ENCODE data around the gene ALOX12B. TPM values are rescaled to one million over a fixed set of nuclear protein-coding genes. Genes with fewer than 3 reads are reported as not detected.

Gene ALOX12B
- total RNA-seq, 4 donors from 2014 or later, result 131 to 246 (median 157) TPM

DNA sequence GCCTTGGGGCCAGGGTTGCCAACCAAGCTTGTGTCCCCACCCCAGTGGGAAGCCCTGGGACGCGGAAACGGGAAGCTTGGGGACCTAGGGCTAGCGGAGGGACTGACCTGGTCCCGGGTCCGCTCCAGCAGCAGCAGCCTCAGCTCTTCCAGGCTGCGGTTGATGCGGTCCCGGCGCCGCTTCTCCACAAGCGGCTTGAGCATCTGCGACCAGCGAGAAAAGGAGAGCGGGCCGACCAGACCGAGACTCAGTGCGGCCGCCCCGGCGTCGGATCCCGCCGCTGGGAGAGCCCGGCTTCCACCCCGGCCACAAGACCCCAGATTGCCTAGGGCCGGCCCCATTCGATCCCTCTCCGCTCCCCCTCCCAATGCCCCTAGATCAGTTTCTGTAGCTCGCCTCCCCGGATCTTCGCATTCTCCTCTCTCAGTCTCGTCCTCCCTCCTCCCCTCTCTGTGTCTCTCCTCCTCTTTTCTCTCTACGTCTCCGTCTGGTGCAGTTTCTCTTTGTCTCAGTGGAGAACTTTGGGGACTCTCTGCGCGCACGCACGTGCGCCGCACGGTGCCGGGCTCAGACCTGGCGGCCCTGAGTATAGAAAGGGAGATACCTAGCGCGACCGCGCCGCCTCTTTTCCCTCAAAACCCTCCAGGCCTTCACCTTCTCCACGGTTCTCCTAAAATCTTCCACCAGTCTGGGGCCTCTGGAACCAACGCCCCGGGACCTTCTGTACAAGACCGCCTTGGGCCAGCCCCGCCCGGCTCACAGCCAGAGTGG lies 35.6 kb upstream of the ALOX12B start:
- H3K4me3 ChIP-seq (ENCODE audit: low read depth, poor library complexity, severe bottlenecking), result no peak overlapping the region
- intact Hi-C loops (cut with DNase I; ENCODE audit: low total_unique reads), result no loop called here
- TF ChIP-seq, protein P1, sequence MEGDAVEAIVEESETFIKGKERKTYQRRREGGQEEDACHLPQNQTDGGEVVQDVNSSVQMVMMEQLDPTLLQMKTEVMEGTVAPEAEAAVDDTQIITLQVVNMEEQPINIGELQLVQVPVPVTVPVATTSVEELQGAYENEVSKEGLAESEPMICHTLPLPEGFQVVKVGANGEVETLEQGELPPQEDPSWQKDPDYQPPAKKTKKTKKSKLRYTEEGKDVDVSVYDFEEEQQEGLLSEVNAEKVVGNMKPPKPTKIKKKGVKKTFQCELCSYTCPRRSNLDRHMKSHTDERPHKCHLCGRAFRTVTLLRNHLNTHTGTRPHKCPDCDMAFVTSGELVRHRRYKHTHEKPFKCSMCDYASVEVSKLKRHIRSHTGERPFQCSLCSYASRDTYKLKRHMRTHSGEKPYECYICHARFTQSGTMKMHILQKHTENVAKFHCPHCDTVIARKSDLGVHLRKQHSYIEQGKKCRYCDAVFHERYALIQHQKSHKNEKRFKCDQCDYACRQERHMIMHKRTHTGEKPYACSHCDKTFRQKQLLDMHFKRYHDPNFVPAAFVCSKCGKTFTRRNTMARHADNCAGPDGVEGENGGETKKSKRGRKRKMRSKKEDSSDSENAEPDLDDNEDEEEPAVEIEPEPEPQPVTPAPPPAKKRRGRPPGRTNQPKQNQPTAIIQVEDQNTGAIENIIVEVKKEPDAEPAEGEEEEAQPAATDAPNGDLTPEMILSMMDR (IDR thresholded peaks at IDR 0.05), result no peak
- no peak for TF ChIP-seq POLR2A (IDR thresholded peaks at IDR 0.05)
- DNase-seq (ENCODE audit: low spot score in 2 of 2), result peak in 1 of 2 donors; percentile 93
- WGBS, 2 donors, result 0 to 1% methylated on average over 45 to 55 of the region's 55 CpGs

DNA sequence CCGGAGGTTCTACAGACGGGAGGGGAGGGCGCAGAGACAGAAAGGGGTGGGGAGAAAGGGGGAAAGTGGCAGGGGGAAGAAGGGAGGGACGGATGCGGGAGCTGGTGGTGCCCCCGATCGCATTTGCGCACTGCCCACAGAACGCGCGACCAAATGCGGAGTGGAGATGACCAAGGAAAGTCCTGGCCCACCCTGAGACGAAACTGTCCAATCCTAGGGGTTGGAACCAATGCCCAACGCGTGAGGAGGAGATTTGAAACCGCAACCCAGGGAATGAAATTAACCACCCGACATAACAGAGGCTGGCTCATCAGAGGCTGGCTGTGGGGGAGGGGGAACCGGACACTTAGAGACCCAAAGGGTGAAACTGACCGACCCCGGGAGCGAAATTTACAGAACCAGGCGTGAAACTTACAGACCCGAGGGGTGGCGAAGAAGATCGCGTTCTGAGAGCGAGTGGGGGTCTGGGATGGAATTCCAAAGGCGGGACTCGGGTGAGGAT lies 35.0 kb upstream of the ALOX12B start:
- WGBS, 2 donors, result 0 to 1% methylated on average over 29 of the region's 29 CpGs
- intact Hi-C loops (cut with DNase I; ENCODE audit: low total_unique reads), result no loop called here
- peak in 1 of 2 donors; percentile 89 for DNase-seq (ENCODE audit: low spot score in 2 of 2)
- TF ChIP-seq, protein P1 (IDR thresholded peaks at IDR 0.05), result no peak
- no peak for TF ChIP-seq POLR2A (IDR thresholded peaks at IDR 0.05)
- peak overlapping the region; percentile 38 for H3K4me3 ChIP-seq (ENCODE audit: low read depth, poor library complexity, severe bottlenecking)

DNA sequence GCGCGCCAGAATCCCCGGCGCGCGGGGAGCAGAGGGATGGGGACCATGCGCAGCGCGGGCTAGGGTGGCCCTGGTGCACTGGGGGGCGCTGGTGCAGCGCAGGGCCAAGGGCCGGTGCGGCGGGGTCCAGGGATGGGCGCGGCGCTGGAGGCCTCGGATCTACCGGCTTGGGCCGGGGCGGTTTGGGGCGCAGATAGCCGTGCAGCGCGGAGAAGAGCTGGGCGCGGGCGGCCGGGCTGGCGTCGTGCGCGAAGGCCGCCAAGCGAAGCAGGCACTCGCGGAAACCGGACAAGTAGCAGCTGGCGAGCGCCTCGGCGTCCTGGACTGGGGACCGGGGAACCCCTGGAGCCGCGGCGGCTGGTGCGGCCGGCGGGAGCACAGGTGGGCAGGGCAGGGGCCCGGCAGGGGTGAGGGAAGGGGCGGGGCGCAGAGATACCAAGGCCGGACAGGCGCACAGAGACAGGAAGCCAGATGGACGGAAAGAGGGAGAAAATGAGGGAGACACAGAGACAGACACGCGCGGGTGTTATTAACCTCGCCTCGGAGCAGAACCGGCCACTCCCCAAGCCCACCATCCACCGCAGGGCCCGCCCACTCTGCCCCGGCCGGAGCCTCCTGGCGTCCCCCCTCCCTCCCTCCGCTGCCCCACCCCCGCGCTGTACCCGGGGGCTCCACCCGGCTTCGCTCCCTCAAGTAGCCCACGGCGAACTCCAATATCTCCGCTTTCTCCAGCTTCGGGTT lies 34.3 kb upstream of the ALOX12B start:
- WGBS, 2 donors, result 0 to 1% methylated on average over 45 to 74 of the region's 76 CpGs
- no peak for TF ChIP-seq POLR2A (IDR thresholded peaks at IDR 0.05)
- TF ChIP-seq, protein P1 (IDR thresholded peaks at IDR 0.05), result no peak
- intact Hi-C loops (cut with DNase I; ENCODE audit: low total_unique reads), result no loop called here
- peak in 1 of 2 donors; percentile 91 for DNase-seq (ENCODE audit: low spot score in 2 of 2)
- H3K4me3 ChIP-seq (ENCODE audit: low read depth, poor library complexity, severe bottlenecking), result peak overlapping the region; percentile 38

DNA sequence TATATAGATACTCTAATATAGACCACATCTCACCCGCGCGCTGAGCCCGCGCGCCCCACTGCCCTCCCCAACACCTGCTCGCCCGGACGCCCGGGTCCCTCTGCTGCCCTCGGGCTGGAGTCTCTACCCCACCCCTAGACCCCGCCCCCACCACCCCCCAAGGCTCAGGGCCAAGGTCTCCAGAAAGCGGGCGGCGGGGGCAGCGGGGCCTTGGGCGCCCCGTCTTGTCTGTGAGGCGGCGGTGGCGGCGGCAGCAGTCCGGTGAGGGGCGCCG lies 33.8 kb upstream of the ALOX12B start:
- intact Hi-C loops (cut with DNase I; ENCODE audit: low total_unique reads), result no loop called here
- no peak for DNase-seq (ENCODE audit: low spot score in 2 of 2)
- TF ChIP-seq, protein P1 (IDR thresholded peaks at IDR 0.05), result no peak
- no peak for TF ChIP-seq POLR2A (IDR thresholded peaks at IDR 0.05)
- H3K4me3 ChIP-seq (ENCODE audit: low read depth, poor library complexity, severe bottlenecking), result peak overlapping the region; percentile 38
- 0 to 1% methylated on average over 12 to 16 of the region's 25 CpGs for WGBS, 2 donors

DNA sequence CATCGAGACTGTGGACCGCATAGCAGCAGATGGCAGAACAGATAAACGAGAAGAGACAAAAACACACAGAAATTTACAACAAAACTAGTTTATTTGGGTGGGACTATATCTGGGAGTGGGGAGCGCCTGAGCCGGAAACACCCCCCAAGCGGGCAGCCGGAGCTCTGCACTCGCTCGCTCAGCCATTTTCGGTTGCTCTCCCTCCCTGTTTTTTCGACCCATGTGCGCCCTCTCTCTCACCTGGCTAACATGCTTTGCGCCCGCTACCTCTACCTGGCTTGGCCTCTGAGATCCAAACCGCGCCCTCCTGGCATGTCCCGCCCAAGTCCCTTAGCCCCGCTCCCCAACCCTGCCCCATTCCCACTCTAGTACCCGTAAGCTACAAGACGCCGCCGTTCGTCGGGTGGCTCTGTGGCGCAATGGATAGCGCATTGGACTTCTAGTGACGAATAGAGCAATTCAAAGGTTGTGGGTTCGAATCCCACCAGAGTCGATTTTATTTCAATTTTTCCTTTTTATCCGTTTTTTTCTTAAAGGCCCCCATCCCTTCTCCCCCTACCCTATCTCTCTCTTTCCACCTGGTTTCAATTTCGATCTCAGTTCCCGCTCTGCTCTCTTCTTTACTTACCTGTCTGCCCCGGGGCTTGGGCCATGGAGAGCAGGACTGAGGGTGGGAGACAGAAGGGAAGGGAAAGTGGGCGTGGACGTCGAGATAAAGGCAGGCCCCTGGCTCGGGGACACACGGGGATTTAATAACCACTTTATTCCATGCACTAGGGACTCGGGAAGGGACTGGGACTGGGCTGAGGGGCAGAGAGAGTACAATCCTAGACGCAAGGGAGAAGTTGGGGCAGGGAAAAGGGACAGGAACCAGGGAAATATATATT lies 33.2 kb upstream of the ALOX12B start:
- 1% methylated on average over 40 of the region's 40 CpGs for WGBS, 2 donors
- no peak for TF ChIP-seq POLR2A (IDR thresholded peaks at IDR 0.05)
- TF ChIP-seq, protein P1 (IDR thresholded peaks at IDR 0.05), result no peak
- H3K4me3 ChIP-seq (ENCODE audit: low read depth, poor library complexity, severe bottlenecking), result no peak overlapping the region
- intact Hi-C loops (cut with DNase I; ENCODE audit: low total_unique reads), result no loop called here
- DNase-seq (ENCODE audit: low spot score in 2 of 2), result peak; percentile 55 to 93

Measured in lower leg skin (tissue), 4 donors.